Measurements from ENCODE around the gene MRPL53.

Gene MRPL53

DNA sequence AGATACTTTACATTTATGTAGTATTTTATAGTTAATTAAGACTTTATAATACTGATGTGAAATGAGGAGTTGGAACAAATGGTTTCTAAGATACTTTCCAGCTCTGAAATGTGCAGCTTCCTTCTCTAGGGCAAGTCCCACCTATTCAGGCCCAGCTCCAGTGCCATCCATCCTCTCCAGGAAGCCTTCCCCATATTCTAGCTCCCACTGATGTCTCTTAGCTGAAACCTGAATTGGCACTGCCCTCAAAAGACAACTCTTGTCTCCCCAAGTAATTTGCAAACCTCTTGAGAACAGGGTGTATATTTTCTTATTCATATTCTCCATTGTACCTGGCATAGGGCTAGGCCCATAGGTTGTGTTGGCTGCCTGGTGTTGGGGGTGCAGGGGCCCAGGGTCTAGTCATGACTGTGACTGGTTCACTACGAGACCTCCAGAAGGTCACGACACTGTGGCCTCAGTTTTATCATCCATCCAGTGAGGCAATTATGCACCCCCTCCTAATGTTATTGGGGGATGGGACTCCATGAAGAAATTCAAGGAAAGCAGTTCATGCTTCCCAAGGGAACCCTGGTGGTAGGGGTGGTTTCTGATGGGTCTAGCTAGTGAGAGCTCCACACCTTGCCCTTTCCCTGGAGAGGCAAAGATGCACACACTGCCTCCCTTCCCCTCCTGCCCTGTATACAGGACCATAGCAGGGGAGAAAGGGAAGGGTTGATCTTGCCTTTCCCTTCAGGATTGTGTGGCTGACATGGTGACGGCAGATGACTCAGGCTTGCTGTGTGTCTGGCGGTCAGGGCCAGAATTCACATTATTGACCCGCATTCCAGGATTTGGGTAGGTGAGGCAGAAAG is 48.1 kb downstream of the MRPL53 start:
- DNase-seq: no peak

DNA sequence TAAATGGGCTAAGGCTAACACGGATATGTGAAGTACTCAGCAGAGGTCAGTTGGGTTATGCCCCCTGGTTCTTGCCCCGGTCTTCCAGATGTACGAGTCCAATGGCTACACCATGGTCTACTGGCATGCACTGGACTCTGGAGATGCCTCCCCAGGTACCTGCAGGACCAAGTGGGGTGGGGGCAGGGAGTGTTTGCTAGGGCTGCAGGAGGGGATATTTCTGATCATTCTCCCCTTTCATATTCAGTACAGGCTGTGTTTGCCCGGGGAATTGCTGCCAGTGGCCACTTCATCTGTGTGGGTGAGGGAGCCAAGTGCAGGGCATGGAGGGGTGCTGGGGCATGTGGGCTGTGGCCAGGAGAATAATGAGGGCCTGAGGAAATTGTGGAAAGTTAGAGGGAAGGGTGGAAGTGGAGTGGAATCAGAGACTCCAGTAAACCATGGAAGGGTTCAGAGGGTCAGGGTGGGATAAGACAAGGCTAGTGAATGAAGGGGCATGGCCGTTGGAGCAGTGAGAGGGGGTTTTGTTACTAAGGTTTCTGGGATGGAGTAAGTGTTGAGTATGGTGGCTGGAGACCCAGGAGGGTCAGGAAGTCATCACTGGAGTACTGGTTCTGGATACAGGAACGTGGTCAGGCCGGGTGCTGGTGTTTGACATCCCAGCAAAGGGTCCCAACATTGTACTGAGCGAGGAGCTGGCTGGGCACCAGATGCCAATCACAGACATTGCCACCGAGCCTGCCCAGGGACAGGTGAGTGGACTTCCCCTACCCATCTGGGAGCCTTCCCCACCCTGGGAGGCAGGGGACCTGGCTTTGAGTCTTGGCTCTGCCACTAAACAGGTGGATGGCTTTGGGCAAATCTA is 49.0 kb downstream of the MRPL53 start:
- no peak for DNase-seq
